GM19035 (cell line): ENCODE data around the gene LRRC74A.

ENCODE experiments used
- ATAC-seq: cut with Tn5 transposase; IDR thresholded peaks from one replicate; pipeline ENCODE4 v1.9.1; 2021; ENCODE audit not compliant: unreplicated experiment

LRRC74A gene

DNA sequence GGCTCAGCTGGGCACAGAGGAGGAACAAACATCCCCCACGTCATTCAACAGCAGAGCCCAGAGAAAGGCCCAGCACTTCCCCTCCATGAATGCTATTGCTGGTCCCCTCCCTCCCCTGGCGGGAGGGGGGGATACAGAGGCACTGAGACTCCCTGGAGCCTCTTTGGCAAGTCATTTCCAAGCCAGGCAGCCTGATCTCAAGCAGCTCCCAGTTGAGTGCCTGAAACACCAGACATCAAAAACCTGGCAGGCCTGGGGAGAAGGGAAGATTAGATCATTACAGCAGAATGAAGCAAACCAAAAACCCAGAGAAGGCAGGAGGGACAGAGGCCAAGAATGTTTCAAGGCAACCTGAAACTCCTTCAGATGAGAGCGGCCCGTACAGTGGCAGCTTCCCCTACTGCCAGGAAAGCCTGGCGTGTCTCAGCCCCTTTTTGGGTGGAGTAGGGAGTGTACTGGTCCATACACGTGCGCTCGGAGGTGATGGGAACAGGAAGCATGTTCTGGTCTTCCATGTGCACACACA, 92.1 kb downstream of the LRRC74A start:
- no peak for ATAC-seq

DNA sequence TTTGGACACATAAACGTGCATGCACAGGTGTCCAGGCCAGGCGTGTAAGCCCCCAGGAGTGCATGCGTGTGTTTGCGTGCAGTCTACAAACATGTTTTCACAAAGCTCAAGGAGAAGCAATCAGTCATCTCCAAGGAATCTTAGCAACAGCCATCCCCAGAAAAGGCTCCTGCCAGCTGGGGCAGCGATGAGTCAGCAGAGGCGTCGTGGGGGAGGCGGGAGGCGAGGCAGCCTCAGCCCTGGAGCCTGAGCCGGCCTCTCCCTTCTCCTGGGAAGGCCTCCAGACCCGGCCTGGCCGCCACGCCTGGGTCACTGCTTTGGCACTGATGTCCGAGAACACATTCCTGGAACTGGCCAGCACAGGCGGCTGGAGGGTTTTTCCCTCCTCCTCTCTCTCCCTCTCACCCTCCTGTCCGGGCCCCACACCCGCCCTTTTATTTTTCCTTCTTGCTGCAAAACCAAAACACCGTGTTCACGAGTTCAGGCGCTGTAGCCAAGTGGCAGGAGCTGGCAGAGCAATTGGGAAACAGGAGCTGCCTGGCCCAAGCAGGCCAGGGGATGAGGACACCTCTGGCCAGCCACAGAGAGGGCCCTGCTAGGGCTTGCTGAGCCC, 92.7 kb downstream of the LRRC74A start:
- ATAC-seq, result no peak
